ENCODE results near the gene CPNE5. TPM values are rescaled to one million over a fixed set of nuclear protein-coding genes. Genes with fewer than 3 reads are reported as not detected.

The CPNE5 gene
- total and polyA plus RNA-seq, 8 donors, result 0.19 to 1.5 (median 0.58) TPM

- Histone ChIP-seq H3K4me1 (peaks cover 10 to 13% (median 11%) of the 10 kb centered on the region in 3 donors), H3K4me3 (no peak overlapping the region), H3K27ac (peak overlapping the region in 1 of 4 donors; percentile 22), H3K9me3 (no peaks in the 10 kb centered on the region), H3K36me3 (no peaks in the 10 kb centered on the region), H3K27me3 (no peaks in the 10 kb centered on the region)
- intact Hi-C loops (cut with DNase I), result no loop called here
- WGBS, 2 donors, result 10 to 13% methylated on average over 11 of the region's 11 CpGs
- ATAC-seq, result peak; percentile 88 to 95 (median 91)
- DNase-seq, result peak; percentile 65 to 87 (median 82)
- FAIRE-seq, result no peak
- TF ChIP-seq CTCF (IDR thresholded peaks at IDR 0.05), result no peak
Observed at GRCh38 chr6:36829919-36830544, 9.2 kb downstream of the CPNE5 start.

GRCh38 chr6:36827261-36828079, 11.8 kb downstream of the CPNE5 start:
- Histone ChIP-seq H3K36me3 (no peaks in the 10 kb centered on the region), H3K4me3 (no peak overlapping the region), H3K9me3 (no peaks in the 10 kb centered on the region), H3K27me3 (no peaks in the 10 kb centered on the region), H3K27ac (peak overlapping the region in 1 of 4 donors; percentile 47), H3K4me1 (peaks cover 10 to 13% (median 11%) of the 10 kb centered on the region in 3 donors)
- intact Hi-C loops (cut with DNase I), result no loop called here
- ATAC-seq, result peak in 2 of 4 donors; percentile 32 to 37
- 78 to 80% methylated on average over 19 of the region's 19 CpGs for WGBS, 2 donors
- no peak for FAIRE-seq
- TF ChIP-seq CTCF (IDR thresholded peaks at IDR 0.05), result no peak
- DNase-seq, result no peak

- peak overlapping the region in 1 of 4 donors; percentile 47 for H3K27ac ChIP-seq
- FAIRE-seq, result no peak
Observed at GRCh38 chr6:36826520-36827227, 12.6 kb downstream of the CPNE5 start.

GRCh38 chr6:36825994-36826393, 13.2 kb downstream of the CPNE5 start:
- no peak overlapping the region for H3K4me3 ChIP-seq
- ATAC-seq (no peak), FAIRE-seq (no peak), DNase-seq (no peak)
- peaks cover 10 to 13% (median 11%) of the 10 kb centered on the region in 3 donors for H3K4me1 ChIP-seq
- H3K27me3 ChIP-seq, result no peaks in the 10 kb centered on the region
- H3K27ac ChIP-seq, result no peak overlapping the region
- intact Hi-C loops (cut with DNase I), result no loop called here
- WGBS, 2 donors, result 83 to 89% methylated on average over 8 of the region's 8 CpGs
- no peak for TF ChIP-seq CTCF (IDR thresholded peaks at IDR 0.05)
- no peaks in the 10 kb centered on the region for H3K36me3 ChIP-seq
- no peaks in the 10 kb centered on the region for H3K9me3 ChIP-seq

More at GRCh38 chr6:36826520-36827227, 12.6 kb downstream of the CPNE5 start:
- Histone ChIP-seq H3K4me3 (no peak overlapping the region), H3K36me3 (no peaks in the 10 kb centered on the region), H3K27me3 (no peaks in the 10 kb centered on the region), H3K4me1 (peaks cover 10 to 13% (median 11%) of the 10 kb centered on the region in 3 donors), H3K9me3 (no peaks in the 10 kb centered on the region)
- no peak for ATAC-seq
- 81 to 86% methylated on average over 19 of the region's 19 CpGs for WGBS, 2 donors
- no peak for TF ChIP-seq CTCF (IDR thresholded peaks at IDR 0.05)
- intact Hi-C loops (cut with DNase I), result no loop called here
- DNase-seq, result peak in 1 of 6 donors; percentile 62

Data from pancreas (tissue), 10 donors.